GM10266 (cell line): Measurements from ENCODE around the gene PROM1.

ENCODE experiments used
- DNase-seq: peaks from one replicate; pipeline ENCODE4 v3.0.0; 2012; ENCODE audit errors: extremely low spot score
- TF ChIP-seq, protein P1 (sequence below): IDR thresholded peaks from 2 replicates; pipeline ENCODE4 v1.5.1; 2012; ENCODE audit warnings: mild to moderate bottlenecking, low read depth; ENCODE audit not compliant: control insufficient read depth, insufficient read depth; ENCODE audit errors: missing control alignments

PROM1 gene

DNA sequence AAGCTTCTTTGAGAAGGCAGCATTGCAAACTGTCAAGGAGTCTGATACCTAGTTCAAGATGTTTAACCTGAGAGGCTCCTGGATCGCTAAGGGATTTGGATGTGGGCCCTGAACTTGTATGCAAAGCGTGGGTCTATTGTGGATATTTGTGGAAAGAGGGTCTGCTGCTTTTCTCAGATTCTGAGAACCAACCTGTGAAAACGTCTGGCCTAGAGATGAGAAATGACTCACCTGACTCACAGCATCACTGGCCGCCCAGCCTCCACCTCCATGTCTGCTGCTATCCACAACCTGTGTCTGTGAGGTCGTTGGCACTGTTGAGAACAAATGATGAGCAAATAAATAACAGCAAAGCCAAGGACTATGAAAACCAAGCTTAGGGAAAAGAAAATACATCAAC is 33.3 kb upstream of the PROM1 start:
- TF ChIP-seq, protein P1, sequence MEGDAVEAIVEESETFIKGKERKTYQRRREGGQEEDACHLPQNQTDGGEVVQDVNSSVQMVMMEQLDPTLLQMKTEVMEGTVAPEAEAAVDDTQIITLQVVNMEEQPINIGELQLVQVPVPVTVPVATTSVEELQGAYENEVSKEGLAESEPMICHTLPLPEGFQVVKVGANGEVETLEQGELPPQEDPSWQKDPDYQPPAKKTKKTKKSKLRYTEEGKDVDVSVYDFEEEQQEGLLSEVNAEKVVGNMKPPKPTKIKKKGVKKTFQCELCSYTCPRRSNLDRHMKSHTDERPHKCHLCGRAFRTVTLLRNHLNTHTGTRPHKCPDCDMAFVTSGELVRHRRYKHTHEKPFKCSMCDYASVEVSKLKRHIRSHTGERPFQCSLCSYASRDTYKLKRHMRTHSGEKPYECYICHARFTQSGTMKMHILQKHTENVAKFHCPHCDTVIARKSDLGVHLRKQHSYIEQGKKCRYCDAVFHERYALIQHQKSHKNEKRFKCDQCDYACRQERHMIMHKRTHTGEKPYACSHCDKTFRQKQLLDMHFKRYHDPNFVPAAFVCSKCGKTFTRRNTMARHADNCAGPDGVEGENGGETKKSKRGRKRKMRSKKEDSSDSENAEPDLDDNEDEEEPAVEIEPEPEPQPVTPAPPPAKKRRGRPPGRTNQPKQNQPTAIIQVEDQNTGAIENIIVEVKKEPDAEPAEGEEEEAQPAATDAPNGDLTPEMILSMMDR, result no peak
- DNase-seq, result no peak

DNA sequence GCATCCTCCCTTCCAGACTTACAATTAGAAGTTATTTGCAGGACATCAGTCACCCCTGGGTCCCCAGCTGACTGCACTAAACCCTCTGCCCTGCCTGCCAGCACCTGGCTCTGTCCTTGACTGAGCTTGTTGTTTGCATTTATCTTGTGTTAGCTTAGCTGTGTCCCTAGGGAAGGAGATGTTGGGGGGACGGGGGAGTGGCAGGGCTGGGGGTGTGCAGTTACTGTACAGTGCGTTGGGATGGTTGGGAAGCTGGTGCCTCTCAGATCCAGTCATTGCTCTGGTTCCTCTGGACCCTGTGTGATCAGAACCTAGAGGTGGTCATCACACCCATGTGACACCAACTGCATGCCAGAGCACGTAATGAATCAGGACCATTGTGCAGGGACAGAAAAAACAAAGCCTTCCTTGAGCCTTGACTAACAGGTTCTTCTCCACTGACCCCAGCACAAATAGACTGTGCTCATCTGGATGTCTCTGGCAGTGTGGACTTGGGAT is 32.7 kb upstream of the PROM1 start:
- no peak for DNase-seq
- TF ChIP-seq, protein P1, result no peak

DNA sequence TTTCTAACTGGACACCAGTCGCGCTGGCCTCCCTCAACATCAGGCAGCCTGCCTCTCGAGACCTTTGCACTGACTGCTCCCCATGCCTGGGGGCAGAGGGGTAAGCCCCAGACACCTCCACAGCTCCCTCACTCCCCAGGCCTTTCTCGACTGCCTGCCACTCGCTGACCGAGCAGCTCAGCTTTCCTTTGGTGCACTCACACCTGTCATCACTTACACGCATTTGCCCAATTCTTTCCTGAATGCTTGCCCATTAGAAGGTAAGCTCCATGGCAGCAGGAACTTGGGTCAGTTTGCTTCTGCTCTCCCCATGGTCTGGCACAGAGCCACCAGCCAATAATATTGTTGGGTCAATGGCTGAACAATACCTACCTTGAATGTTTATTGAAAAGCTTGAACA is 32.2 kb upstream of the PROM1 start:
- DNase-seq, result no peak
- TF ChIP-seq, protein P1, result no peak

DNA sequence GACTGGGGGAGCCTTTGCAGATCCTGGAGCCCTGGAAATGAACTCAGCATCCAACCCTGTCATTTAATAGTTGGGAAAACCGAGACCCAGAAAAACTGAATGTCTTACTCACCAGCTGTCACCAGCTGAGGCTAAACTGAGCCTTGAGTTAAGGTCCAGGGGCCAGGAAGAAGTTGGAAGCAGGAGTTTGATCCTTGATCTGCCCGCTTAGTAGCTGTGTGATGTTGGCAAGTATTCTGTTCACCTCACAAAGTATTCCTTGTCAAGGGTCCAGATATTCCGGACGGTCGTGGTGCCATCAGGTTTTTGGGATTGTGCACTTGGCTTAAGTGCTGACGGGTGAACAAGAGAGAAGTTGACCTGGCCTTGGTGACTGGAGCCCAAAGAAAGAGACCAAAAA is 30.7 kb upstream of the PROM1 start:
- DNase-seq, result no peak

DNA sequence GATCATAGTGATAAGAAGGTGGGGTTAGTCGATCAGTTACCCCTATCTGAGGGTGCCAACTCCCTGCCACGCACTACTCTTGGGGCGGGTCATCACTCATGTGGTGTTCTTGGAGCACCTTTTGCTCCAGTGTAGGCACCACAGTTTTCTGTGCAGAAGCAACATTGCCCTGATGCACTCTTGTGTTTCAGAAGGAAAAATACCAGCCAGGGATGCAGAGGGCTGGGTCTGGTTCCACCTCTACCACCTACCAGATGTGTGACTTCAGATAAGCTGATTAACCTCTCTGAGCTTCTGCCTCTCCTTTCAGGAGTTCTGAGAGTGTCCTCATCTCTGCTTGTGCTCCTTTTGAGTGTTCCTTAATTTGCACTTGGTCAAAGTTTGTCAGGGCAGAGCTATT is 29.9 kb upstream of the PROM1 start:
- TF ChIP-seq, protein P1, result no peak
- DNase-seq, result no peak

More for the DNA sequence above, 30.7 kb upstream of the PROM1 start:
- TF ChIP-seq, protein P1, result no peak

DNA sequence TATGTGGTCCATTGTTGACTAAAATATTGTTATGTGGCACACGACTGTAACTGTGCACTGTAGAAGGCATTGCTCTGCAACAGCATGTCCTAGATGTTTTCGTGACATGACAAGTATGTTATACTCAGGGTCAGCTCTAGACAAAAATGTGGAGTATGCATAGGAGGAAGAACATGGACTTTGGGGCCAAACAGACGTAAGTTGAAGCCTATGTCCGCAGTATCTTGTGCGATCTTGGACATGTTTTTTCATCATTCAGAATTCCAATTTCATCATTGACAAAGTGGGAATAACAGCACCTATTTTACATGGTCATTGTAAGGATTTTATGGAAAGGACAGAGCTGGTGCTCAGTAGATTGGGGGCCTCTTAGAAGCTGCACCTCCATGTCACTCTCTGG is 27.7 kb upstream of the PROM1 start:
- DNase-seq, result no peak
- TF ChIP-seq, protein P1, result no peak

DNA sequence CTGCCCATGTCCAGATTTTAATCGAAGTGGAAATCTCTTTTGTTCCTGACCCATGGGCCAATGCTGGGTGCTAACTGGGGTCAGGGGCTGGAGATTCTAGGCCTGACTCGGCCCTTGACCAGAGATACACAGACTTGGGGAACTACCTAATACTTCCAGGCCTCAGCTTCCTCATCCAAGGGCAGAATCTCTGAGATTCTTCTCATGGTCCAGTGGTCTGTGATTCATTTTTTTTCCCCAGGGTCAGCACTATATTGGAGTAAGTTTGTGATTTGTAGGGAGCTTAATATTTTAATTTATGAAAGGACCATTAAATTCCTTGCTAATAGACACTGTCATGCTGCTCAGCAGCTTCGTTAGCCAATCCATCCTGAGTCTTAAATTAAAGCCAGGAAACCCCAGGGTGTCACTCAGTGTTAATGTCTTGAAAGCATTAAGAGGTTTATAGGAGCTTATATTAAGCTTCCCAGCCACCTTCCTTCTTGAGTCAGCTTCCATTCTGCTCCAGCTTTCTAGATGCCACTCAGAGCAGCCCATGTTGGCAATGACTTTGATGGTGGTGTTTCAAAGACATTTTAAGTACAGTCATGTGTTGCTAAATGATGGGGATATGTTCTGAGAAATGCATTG is 27.0 kb upstream of the PROM1 start:
- DNase-seq, result no peak
- TF ChIP-seq, protein P1, result no peak
